ENCODE data around the gene BAIAP2L2. TPM values are rescaled to one million over a fixed set of nuclear protein-coding genes. Genes with fewer than 3 reads are reported as not detected.
A peak's percentile ranks its signal among the peaks of the same experiment; 100 is the strongest.

BAIAP2L2 gene
- total RNA-seq, 1 experiment from 2014 or later: 2.3 TPM

DNA sequence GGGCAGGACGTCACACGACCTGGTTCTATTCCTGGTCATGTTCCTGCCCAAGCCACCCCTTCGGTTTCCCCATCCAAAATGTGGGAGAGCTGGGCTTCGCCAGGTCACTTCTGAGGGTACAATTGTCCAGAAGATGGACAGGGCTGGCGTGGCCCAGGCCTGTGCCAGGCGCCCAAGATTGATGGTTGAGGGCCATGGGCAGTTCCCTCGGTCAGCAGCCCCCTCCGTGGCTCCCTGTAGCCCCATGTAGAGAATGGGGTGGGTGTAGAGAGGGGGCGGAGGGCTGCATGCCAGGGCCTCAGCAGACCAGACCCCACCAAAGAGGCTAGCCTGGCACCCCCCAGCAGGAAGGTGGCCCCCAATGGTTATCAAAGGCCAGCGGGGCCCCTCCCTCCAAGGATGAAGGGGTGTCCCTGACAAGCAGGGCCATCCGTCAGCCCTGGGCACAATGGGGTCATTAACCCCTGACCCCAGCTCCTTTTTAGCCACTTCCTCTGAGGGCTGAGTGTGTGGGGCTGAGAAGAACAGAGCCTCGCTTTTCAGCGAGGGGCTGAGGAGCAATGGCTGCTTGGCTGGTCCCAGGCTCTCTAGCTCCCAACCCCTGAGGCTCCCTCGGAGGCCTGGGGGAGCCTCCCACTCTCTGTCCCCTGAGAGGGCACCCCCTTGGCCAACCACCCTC, 64.3 kb downstream of the BAIAP2L2 start:
- no peaks in the 10 kb centered on the region for H3K27me3 ChIP-seq (ENCODE audit: insufficient read depth, low read length)
- DNase-seq: no peak
- H3K23ac ChIP-seq (ENCODE audit: insufficient read length, low read depth, low read length): no peak overlapping the region
- H3K9me3 ChIP-seq (ENCODE audit: control insufficient read depth, low read depth, low read length): no peaks in the 10 kb centered on the region
- no peak overlapping the region for H2BK5ac ChIP-seq (ENCODE audit: insufficient read length, low read length)
- peak overlapping the region; percentile 40; the same call in 1 of the 2 replicates for H3K14ac ChIP-seq (ENCODE audit: insufficient read depth, low read length)
- H3K4me1 ChIP-seq (ENCODE audit: insufficient read depth, low read length): no peaks in the 10 kb centered on the region
- Mint-ChIP-seq H3K4me1 (peaks cover 0 to 2% of the 10 kb centered on the region in 2 experiments; a peak in 1 of 4 replicates), H3K36me3 (ENCODE audit: insufficient read depth in 1 of 3, low read depth in 3 of 3) (no peaks in the 10 kb centered on the region), H3K27me3 (ENCODE audit: low read depth) (peaks cover 20% of the 10 kb centered on the region), H3K4me3 (no peak overlapping the region), H3K27ac (peak overlapping the region in 1 of 3 experiments; percentile 34; a peak in 1 of 7 replicates), H3K9me3 (no peaks in the 10 kb centered on the region)
- no CpG with 5 or more reads among the region's 14 CpGs for WGBS (ENCODE audit: extremely low coverage, insufficient read length, low lambda C conversion rate)
- H3K4me2 ChIP-seq (ENCODE audit: insufficient read depth, insufficient read length, low read length): no peak overlapping the region
- no peak overlapping the region for H2BK12ac ChIP-seq (ENCODE audit: insufficient read length, low read depth, low read length)
- H2BK15ac ChIP-seq (ENCODE audit: low read depth, low read length): no peak overlapping the region; the same call in 1 of the 2 replicates
- H3K9ac ChIP-seq (ENCODE audit: extremely low read depth, insufficient read length, low read length): no peak overlapping the region
- no peak overlapping the region for H3K18ac ChIP-seq (ENCODE audit: insufficient read length, low read depth, low read length)
- H4K5ac ChIP-seq (ENCODE audit: insufficient read length, low read depth, low read length): no peak overlapping the region
- TF ChIP-seq, protein P1, sequence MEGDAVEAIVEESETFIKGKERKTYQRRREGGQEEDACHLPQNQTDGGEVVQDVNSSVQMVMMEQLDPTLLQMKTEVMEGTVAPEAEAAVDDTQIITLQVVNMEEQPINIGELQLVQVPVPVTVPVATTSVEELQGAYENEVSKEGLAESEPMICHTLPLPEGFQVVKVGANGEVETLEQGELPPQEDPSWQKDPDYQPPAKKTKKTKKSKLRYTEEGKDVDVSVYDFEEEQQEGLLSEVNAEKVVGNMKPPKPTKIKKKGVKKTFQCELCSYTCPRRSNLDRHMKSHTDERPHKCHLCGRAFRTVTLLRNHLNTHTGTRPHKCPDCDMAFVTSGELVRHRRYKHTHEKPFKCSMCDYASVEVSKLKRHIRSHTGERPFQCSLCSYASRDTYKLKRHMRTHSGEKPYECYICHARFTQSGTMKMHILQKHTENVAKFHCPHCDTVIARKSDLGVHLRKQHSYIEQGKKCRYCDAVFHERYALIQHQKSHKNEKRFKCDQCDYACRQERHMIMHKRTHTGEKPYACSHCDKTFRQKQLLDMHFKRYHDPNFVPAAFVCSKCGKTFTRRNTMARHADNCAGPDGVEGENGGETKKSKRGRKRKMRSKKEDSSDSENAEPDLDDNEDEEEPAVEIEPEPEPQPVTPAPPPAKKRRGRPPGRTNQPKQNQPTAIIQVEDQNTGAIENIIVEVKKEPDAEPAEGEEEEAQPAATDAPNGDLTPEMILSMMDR (conservative IDR thresholded peaks at IDR 0.05): no peak
- no peak overlapping the region for H4K91ac ChIP-seq (ENCODE audit: insufficient read length, low read depth, low read length)
- H3K4ac ChIP-seq (ENCODE audit: low read depth, low read length): no peak overlapping the region
- H3K56ac ChIP-seq (ENCODE audit: insufficient read length, low read depth, low read length): no peak overlapping the region
- no peak overlapping the region for H2BK120ac ChIP-seq (ENCODE audit: low read depth, low read length, poor library complexity, severe bottlenecking)
- H3K79me1 ChIP-seq (ENCODE audit: insufficient read depth, low read depth, low read length, poor library complexity, severe bottlenecking): no peaks in the 10 kb centered on the region
- H2AK5ac ChIP-seq (ENCODE audit: insufficient read length, low read length): no peak overlapping the region
- H3T11ph ChIP-seq (ENCODE audit: low read length): no peak overlapping the region
- no peak overlapping the region for H3K27ac ChIP-seq (ENCODE audit: insufficient read length, low read depth, low read length)
- H4K8ac ChIP-seq (replicated peaks; ENCODE audit: insufficient read length, low read depth, low read length): no peak overlapping the region
- no peaks in the 10 kb centered on the region for H3K23me2 ChIP-seq (ENCODE audit: insufficient read length, low read depth, low read length, poor library complexity, severe bottlenecking)
- no peaks in the 10 kb centered on the region for H4K20me1 ChIP-seq (ENCODE audit: control insufficient read depth, insufficient read depth, insufficient read length)
- H2BK20ac ChIP-seq (ENCODE audit: low read depth, low read length, poor library complexity, severe bottlenecking): no peak overlapping the region
- H2AFZ ChIP-seq (ENCODE audit: low read length): no peak overlapping the region
- H3K79me2 ChIP-seq (ENCODE audit: insufficient read depth, low read length): no peaks in the 10 kb centered on the region

Measured in H9 (cell line).